Kidney epithelial cell (primary cell): ENCODE results near the gene LRCH4. TPM values are rescaled to one million over a fixed set of nuclear protein-coding genes. Genes with fewer than 3 reads are reported as not detected.

Experiments
- DNase-seq: peaks from one replicate; pipeline ENCODE4 v3.0.0-alpha.2; 2010; ENCODE audit warnings: low read depth
- H3K27me3 ChIP-seq: 2 replicates; pipeline ENCODE4 v1.6.0; 2011; ENCODE audit warnings: low read length; ENCODE audit not compliant: control insufficient read depth, insufficient read depth
- H3K36me3 ChIP-seq: 2 replicates; pipeline ENCODE4 v1.5.1; 2011; ENCODE audit warnings: low read length; ENCODE audit not compliant: control insufficient read depth, insufficient read depth
- H3K4me3 ChIP-seq: 2 replicates; pipeline ENCODE4 v1.5.1; 2011; ENCODE audit warnings: low read depth, mild to moderate bottlenecking, control low read depth, low read length
- CTCF ChIP-seq: IDR thresholded peaks from 2 replicates; pipeline ENCODE4 v1.5.1; 2011; ENCODE audit warnings: mild to moderate bottlenecking, moderate library complexity, low read length, control low read depth, inconsistent platforms; ENCODE audit not compliant: insufficient read depth, poor library complexity, severe bottlenecking
- total RNA-seq: library from RNA; depleted of rRNA; stranded (reverse); fragments of >200 nt; gene quantifications from 2 replicates; pipeline ENCODE4 v1.2.3, GENCODE V29; 2015

Gene LRCH4
- total RNA-seq = 69.0 and 85.2 TPM in 2 replicates

- H3K27me3 ChIP-seq = peaks cover 6% of the 10 kb centered on the region
- H3K4me3 ChIP-seq = peak within 1 kb of the TSS; percentile 98
- DNase-seq = no peak
- no peak for TF ChIP-seq CTCF
- peaks cover 2% of the 10 kb centered on the region for H3K36me3 ChIP-seq
Measured at GRCh38 chr7:100585511-100586265, at the start of gene LRCH4. LRCH4 (minus strand) TSS chr7:100586129; CDS start chr7:100586100, 29 bp downstream.

GRCh38 chr7:100632951-100633717 lies 47.2 kb upstream of the LRCH4 start:
- DNase-seq = no peak
- no peaks in the 10 kb centered on the region for H3K36me3 ChIP-seq
- peak overlapping the region; percentile 22 for H3K4me3 ChIP-seq
- peaks cover 17% of the 10 kb centered on the region for H3K27me3 ChIP-seq
- TF ChIP-seq CTCF = peak; percentile 55

- no peak for TF ChIP-seq CTCF
- no peaks in the 10 kb centered on the region for H3K36me3 ChIP-seq
- no peak overlapping the region for H3K4me3 ChIP-seq
- no peak for DNase-seq
- peaks cover 17% of the 10 kb centered on the region for H3K27me3 ChIP-seq
Measured at GRCh38 chr7:100630066-100630465, 44.1 kb upstream of the LRCH4 start.

- TF ChIP-seq CTCF = peak; percentile 32
- no peak for DNase-seq
- H3K36me3 ChIP-seq = no peaks in the 10 kb centered on the region
- H3K27me3 ChIP-seq = peaks cover 15% of the 10 kb centered on the region
- no peak overlapping the region for H3K4me3 ChIP-seq
Measured at GRCh38 chr7:100629117-100629716, 43.3 kb upstream of the LRCH4 start.

- no peak overlapping the region for H3K4me3 ChIP-seq
- no peak for TF ChIP-seq CTCF
- no peaks in the 10 kb centered on the region for H3K36me3 ChIP-seq
- DNase-seq = no peak
- no peaks in the 10 kb centered on the region for H3K27me3 ChIP-seq
Measured at GRCh38 chr7:100627238-100627549, 41.3 kb upstream of the LRCH4 start.
